Activated CD4-positive, alpha-beta T cell treated with anti-CD3 and anti-CD28 coated beads, Interleukin-2, amount 10 ng/mL, durations not matched to agents 24 days and 14 days (primary cell): ENCODE measurements around the gene PNMA1. TPM values are rescaled to one million over a fixed set of nuclear protein-coding genes. Genes with fewer than 3 reads are reported as not detected.

Experiments used
- DNase-seq: peaks from one replicate; pipeline ENCODE4 v3.0.0; 2022
- H3K27ac Mint-ChIP-seq: one replicate; pipeline ENCODE4 v1.8.0; 2022; ENCODE audit warnings: mild to moderate bottlenecking, mixed read lengths
- H3K27me3 Mint-ChIP-seq: one replicate; pipeline ENCODE4 v1.8.0; 2022; ENCODE audit warnings: mixed read lengths
- H3K36me3 Mint-ChIP-seq: one replicate; pipeline ENCODE4 v1.8.0; 2022; ENCODE audit warnings: low read depth, mild to moderate bottlenecking, mixed read lengths
- H3K4me1 Mint-ChIP-seq: one replicate; pipeline ENCODE4 v1.8.0; 2021; ENCODE audit warnings: mixed read lengths
- H3K4me3 Mint-ChIP-seq: one replicate; pipeline ENCODE4 v1.8.0; 2022; ENCODE audit warnings: mild to moderate bottlenecking, moderate library complexity, mixed read lengths
- H3K9me3 Mint-ChIP-seq: one replicate; pipeline ENCODE4 v1.8.0; 2021; ENCODE audit warnings: mixed read lengths
- intact Hi-C: fragments of 100-400 bp; cut with micrococcal nuclease; formaldehyde crosslinking; loops from one replicate; pipeline ENCODE4 v1.15.1; 2023
- total RNA-seq: library from RNA; stranded (reverse); gene quantifications from 2 replicates; pipeline ENCODE4 v1.2.3, GENCODE V29; 2022

PNMA1 gene
- total RNA-seq, 1 donor from 2014 or later: 30.4 TPM

- H3K27ac Mint-ChIP-seq: peak overlapping the region; percentile 82
- H3K27me3 Mint-ChIP-seq: no peaks in the 10 kb centered on the region
- intact Hi-C loops: no loop called here
- no peak for DNase-seq
- no peaks in the 10 kb centered on the region for H3K9me3 Mint-ChIP-seq
- peak overlapping the region; percentile 91 for H3K4me3 Mint-ChIP-seq
- H3K4me1 Mint-ChIP-seq: peaks cover 92% of the 10 kb centered on the region
- peaks cover 17% of the 10 kb centered on the region for H3K36me3 Mint-ChIP-seq
Measured at GRCh38 chr14:73745571-73746519, 31.7 kb upstream of the PNMA1 start.

- Mint-ChIP-seq H3K4me3 (peak overlapping the region; percentile 91), H3K27me3 (no peaks in the 10 kb centered on the region), H3K36me3 (peaks cover 22% of the 10 kb centered on the region), H3K4me1 (peaks cover 92% of the 10 kb centered on the region), H3K9me3 (no peaks in the 10 kb centered on the region), H3K27ac (peak overlapping the region; percentile 85)
- peak; percentile 65 for DNase-seq
- intact Hi-C loops: loop anchor here (5.0 kb wide), 4 partner anchors 42 to 207 kb away; partner anchors contain the start of genes COQ6, FAM161B and ZNF410
Measured at GRCh38 chr14:73744874-73745529, 30.8 kb upstream of the PNMA1 start.

GRCh38 chr14:73744175-73744867 lies 30.1 kb upstream of the PNMA1 start:
- peak; percentile 65 for DNase-seq
- Mint-ChIP-seq H3K9me3 (no peaks in the 10 kb centered on the region), H3K27me3 (no peaks in the 10 kb centered on the region), H3K36me3 (peaks cover 24% of the 10 kb centered on the region), H3K4me1 (peaks cover 89% of the 10 kb centered on the region), H3K27ac (peak overlapping the region; percentile 85), H3K4me3 (peak overlapping the region; percentile 91)
- intact Hi-C loops: loop anchor here (5.0 kb wide), 4 partner anchors 43 to 208 kb away; partner anchors contain the start of genes COQ6, FAM161B and ZNF410

DNA sequence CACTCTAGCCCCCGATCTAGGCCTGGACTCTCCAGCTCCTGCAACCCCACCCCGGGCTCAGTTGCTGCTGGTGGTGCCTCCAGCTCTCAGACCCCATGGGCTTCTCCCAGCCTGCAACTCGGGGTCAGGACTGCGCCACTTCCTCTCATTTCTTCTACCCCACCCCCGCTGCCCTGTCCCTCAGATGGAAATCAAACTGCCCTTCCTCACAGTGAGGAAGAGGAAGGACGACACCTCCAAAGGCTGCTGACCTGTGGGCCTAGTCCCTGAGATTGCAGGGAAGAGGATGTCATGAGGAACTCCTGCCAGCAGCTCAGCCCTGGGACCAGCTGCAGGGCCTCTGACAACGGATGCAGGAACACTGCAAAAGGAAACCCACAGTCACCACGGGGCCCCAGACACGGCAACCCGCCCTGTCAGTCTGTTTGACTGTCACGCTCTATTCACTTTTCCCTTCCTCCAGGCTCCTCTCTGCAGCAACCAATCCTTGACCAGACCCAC lies 29.3 kb upstream of the PNMA1 start:
- peaks cover 85% of the 10 kb centered on the region for H3K4me1 Mint-ChIP-seq
- intact Hi-C loops: loop anchor here (1.0 to 5.0 kb wide), 6 partner anchors 11 to 209 kb away; partner anchors contain the start of genes COQ6, FAM161B and ZNF410
- no peaks in the 10 kb centered on the region for H3K9me3 Mint-ChIP-seq
- H3K4me3 Mint-ChIP-seq: peak overlapping the region; percentile 91
- H3K36me3 Mint-ChIP-seq: peaks cover 22% of the 10 kb centered on the region
- no peaks in the 10 kb centered on the region for H3K27me3 Mint-ChIP-seq
- H3K27ac Mint-ChIP-seq: peak overlapping the region; percentile 85
- peak; percentile 89 for DNase-seq

DNA sequence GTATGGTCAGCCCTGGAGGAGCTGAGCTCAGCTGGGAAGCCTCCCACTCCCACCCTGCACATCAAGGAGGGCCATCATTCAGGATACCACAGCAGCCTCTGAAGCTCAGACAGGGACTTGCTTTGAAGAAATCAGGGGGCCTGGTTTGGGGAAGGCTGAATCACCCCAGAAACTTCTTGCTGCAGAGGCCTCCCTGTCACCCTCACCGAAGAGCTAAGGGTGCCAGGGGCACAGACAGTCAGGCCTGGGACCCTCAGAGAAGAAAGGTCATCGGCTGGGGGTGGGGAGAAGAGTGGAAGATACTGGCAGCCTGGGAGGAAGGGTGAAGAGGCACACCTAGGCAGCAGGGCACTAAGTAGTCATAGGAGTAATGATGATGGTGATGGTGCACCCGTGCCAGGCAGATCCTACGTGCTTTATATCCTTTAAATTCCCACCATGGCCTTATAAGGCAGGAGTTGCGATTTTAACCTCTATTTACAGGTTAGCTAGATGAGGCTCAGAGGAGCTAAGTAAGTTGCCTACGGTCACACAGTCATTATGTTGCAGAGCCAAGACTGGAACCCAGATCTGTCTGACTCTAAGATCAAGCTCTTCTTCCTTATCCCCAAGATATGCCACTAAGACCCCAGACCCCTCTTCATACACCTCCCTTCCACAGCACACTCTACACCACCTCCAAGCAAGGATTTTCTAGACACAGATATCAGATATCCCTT lies 28.5 kb upstream of the PNMA1 start:
- DNase-seq: peak; percentile 62
- intact Hi-C loops: loop anchor here (1.0 to 5.0 kb wide), 7 partner anchors 12 to 210 kb away; partner anchors contain the start of genes COQ6, FAM161B and ZNF410
- peak overlapping the region; percentile 85 for H3K27ac Mint-ChIP-seq
- H3K4me1 Mint-ChIP-seq: peaks cover 78% of the 10 kb centered on the region
- peak overlapping the region; percentile 91 for H3K4me3 Mint-ChIP-seq
- no peaks in the 10 kb centered on the region for H3K9me3 Mint-ChIP-seq
- peaks cover 18% of the 10 kb centered on the region for H3K36me3 Mint-ChIP-seq
- no peaks in the 10 kb centered on the region for H3K27me3 Mint-ChIP-seq

DNA sequence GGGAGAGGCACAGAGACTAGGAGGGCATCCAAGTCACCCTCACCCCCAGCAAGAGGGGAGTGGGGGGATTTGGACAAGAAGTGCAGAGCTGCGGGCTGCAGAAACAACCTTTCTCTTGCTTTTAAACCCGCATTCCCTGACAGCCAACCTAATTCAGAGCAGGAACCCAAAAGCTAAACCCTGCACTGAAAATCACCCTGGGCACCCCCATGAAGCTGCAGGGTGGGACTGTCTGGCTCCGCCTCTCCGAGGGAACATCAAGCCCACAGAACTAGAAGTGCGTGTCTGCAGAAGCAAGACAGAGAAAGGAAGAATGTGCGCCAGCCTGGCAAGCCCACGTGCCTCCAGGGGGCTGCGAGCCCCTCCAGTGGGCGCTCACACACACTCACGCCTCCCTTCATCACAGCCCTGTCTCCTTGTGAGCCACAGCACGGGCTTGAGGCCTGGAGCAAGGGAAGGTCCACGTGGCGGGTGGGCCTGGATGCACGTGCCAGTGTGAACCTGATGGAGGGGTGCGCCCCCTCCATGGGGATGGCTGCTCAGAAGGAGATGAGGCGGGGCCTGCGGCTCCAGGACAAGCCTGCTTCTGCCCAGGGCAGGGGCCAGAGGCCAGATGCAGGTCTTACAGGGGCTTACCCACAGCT lies 27.8 kb upstream of the PNMA1 start:
- Mint-ChIP-seq H3K27me3 (no peaks in the 10 kb centered on the region), H3K36me3 (peaks cover 20% of the 10 kb centered on the region), H3K4me3 (peak overlapping the region; percentile 91), H3K27ac (peak overlapping the region; percentile 85), H3K4me1 (peaks cover 73% of the 10 kb centered on the region), H3K9me3 (no peaks in the 10 kb centered on the region)
- intact Hi-C loops: loop anchor here (1.0 to 5.0 kb wide), 6 partner anchors 14 to 210 kb away; partner anchors contain the start of genes COQ6, FAM161B and ZNF410
- DNase-seq: peak; percentile 79

GRCh38 chr14:73741386-73741875 lies 27.2 kb upstream of the PNMA1 start:
- DNase-seq: peak; percentile 92
- no peaks in the 10 kb centered on the region for H3K9me3 Mint-ChIP-seq
- peak overlapping the region; percentile 91 for H3K4me3 Mint-ChIP-seq
- peaks cover 67% of the 10 kb centered on the region for H3K4me1 Mint-ChIP-seq
- peaks cover 24% of the 10 kb centered on the region for H3K36me3 Mint-ChIP-seq
- peak overlapping the region; percentile 85 for H3K27ac Mint-ChIP-seq
- no peaks in the 10 kb centered on the region for H3K27me3 Mint-ChIP-seq
- intact Hi-C loops: loop anchor here (5.0 kb wide), 4 partner anchors 46 to 211 kb away; partner anchors contain the start of genes COQ6, FAM161B and ZNF410

GRCh38 chr14:73740618-73741326 lies 26.6 kb upstream of the PNMA1 start:
- no peaks in the 10 kb centered on the region for H3K27me3 Mint-ChIP-seq
- intact Hi-C loops: loop anchor here (5.0 kb wide), 4 partner anchors 47 to 212 kb away; partner anchors contain the start of genes COQ6, FAM161B and ZNF410
- no peak for DNase-seq
- H3K4me1 Mint-ChIP-seq: peaks cover 62% of the 10 kb centered on the region
- H3K36me3 Mint-ChIP-seq: peaks cover 28% of the 10 kb centered on the region
- H3K27ac Mint-ChIP-seq: peak overlapping the region; percentile 85
- H3K4me3 Mint-ChIP-seq: peak overlapping the region; percentile 91
- H3K9me3 Mint-ChIP-seq: no peaks in the 10 kb centered on the region

DNA sequence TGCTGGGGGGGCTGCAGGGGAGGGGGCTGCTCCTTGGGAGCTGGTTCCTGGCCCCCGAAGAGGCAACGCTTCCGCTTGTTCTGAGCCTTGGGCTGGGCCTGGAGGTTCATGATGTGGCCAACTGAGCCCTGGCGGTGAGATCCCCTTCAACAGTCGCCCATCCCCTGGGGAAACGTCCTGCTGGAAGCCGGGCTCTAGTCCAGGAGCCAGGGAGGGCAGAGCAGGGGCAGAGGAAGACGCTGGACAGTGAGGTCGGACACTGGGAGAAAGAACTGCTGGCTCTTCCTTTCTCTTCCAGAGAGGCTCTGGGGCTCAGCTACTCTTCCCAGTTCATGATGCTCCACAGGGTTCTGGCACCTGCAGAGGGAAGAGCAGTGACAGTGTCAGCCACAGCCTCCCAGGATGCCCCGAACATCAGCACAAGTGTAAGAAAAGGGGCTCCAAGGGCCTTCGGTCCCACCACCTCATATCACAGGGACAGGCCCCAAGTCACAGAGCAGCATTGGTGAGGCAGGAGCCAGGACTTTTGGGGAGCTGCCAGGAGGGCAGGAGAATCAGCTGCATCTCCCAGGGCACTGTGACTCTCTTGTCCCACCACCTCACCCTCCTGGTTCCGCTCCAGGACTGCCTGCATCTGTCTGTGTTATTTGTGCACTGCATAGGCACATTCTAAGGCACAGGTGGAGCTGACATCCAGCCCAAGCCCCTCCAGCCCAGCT lies 25.9 kb upstream of the PNMA1 start:
- H3K27ac Mint-ChIP-seq: peak overlapping the region; percentile 37
- H3K9me3 Mint-ChIP-seq: no peaks in the 10 kb centered on the region
- H3K27me3 Mint-ChIP-seq: no peaks in the 10 kb centered on the region

GRCh38 chr14:73739174-73739898 lies 25.2 kb upstream of the PNMA1 start:
- peaks cover 54% of the 10 kb centered on the region for H3K4me1 Mint-ChIP-seq
- peaks cover 39% of the 10 kb centered on the region for H3K36me3 Mint-ChIP-seq
- H3K9me3 Mint-ChIP-seq: no peaks in the 10 kb centered on the region
- no peak overlapping the region for H3K4me3 Mint-ChIP-seq
- intact Hi-C loops: no loop called here
- H3K27ac Mint-ChIP-seq: peak overlapping the region; percentile 34
- no peaks in the 10 kb centered on the region for H3K27me3 Mint-ChIP-seq
- no peak for DNase-seq

More for the DNA sequence above, 25.9 kb upstream of the PNMA1 start:
- peaks cover 55% of the 10 kb centered on the region for H3K4me1 Mint-ChIP-seq
- DNase-seq: no peak
- intact Hi-C loops: loop anchor here (5.0 kb wide), 4 partner anchors 47 to 212 kb away; partner anchors contain the start of genes COQ6, FAM161B and ZNF410
- peaks cover 32% of the 10 kb centered on the region for H3K36me3 Mint-ChIP-seq
- H3K4me3 Mint-ChIP-seq: no peak overlapping the region
